Osteoblast (primary cell): Measurements from ENCODE around the gene SORBS1. TPM values are rescaled to one million over a fixed set of nuclear protein-coding genes. Genes with fewer than 3 reads are reported as not detected.

Experiments used
- DNase-seq: peaks from one replicate; pipeline ENCODE4 v3.0.0; 2011; ENCODE audit warnings: low spot score, mixed read lengths; ENCODE audit not compliant: insufficient read length; ENCODE audit errors: missing footprints
- H2AFZ ChIP-seq: 2 replicates; pipeline ENCODE4 v1.6.0; 2011; ENCODE audit warnings: mild to moderate bottlenecking, low read length
- H3K27ac ChIP-seq: 2 replicates; pipeline ENCODE4 v1.5.1; 2011; ENCODE audit warnings: mild to moderate bottlenecking, low read depth, low read length, moderate library complexity
- H3K27me3 ChIP-seq: 2 replicates; pipeline ENCODE4 v1.6.0; 2012; ENCODE audit warnings: mild to moderate bottlenecking, control low read depth, inconsistent platforms, low read length, moderate library complexity; ENCODE audit not compliant: insufficient read depth
- H3K36me3 ChIP-seq: 2 replicates; pipeline ENCODE4 v1.5.1; 2011; ENCODE audit warnings: mild to moderate bottlenecking, low read length, control low read depth, moderate library complexity; ENCODE audit not compliant: insufficient read depth
- H3K4me1 ChIP-seq: 2 replicates; pipeline ENCODE4 v1.5.1; 2011; ENCODE audit warnings: mild to moderate bottlenecking, low read length, control low read depth, moderate library complexity; ENCODE audit not compliant: insufficient read depth
- H3K4me2 ChIP-seq: 2 replicates; pipeline ENCODE4 v1.6.0; 2011; ENCODE audit warnings: mild to moderate bottlenecking, low read length; ENCODE audit not compliant: insufficient read depth
- H3K4me3 ChIP-seq: fragments of 200-600 bp; sonication (generic); 3 replicates; pipeline ENCODE4 v1.5.1; 2012; ENCODE audit warnings: mild to moderate bottlenecking, low read length, inconsistent platforms; ENCODE audit not compliant: insufficient read depth
- H3K79me2 ChIP-seq: 2 replicates; pipeline ENCODE4 v1.6.0; 2012; ENCODE audit warnings: mild to moderate bottlenecking, low read length, control low read depth, inconsistent platforms; ENCODE audit not compliant: insufficient read depth
- H3K9me3 ChIP-seq: 2 replicates; pipeline ENCODE4 v1.5.1; 2011; ENCODE audit warnings: low read depth, low read length, control low read depth
- H4K20me1 ChIP-seq: 2 replicates; pipeline ENCODE4 v1.6.0; 2012; ENCODE audit warnings: mild to moderate bottlenecking, low read length, control low read depth; ENCODE audit not compliant: insufficient read depth
- CTCF ChIP-seq: IDR thresholded peaks from 2 replicates; pipeline ENCODE4 v1.5.1; 2011; ENCODE audit warnings: mild to moderate bottlenecking, low read depth, low read length, moderate library complexity; ENCODE audit errors: extremely low read depth
- total RNA-seq: library from RNA; depleted of rRNA; stranded (reverse); fragments of >200 nt; gene quantifications from 2 replicates; pipeline ENCODE4 v1.2.3, GENCODE V29; 2012

The SORBS1 gene
- total RNA-seq, 1 donor = 0.72 TPM

GRCh38 chr10:95337423-95338160 lies 223.6 kb downstream of the SORBS1 start:
- Histone ChIP-seq H3K9me3 (no peaks in the 10 kb centered on the region), H3K4me3 (no peak overlapping the region), H2AFZ (no peak overlapping the region), H3K27ac (no peak overlapping the region), H3K27me3 (no peaks in the 10 kb centered on the region), H3K79me2 (no peaks in the 10 kb centered on the region), H3K4me2 (no peak overlapping the region), H3K36me3 (no peaks in the 10 kb centered on the region), H3K4me1 (peaks cover 18% of the 10 kb centered on the region), H4K20me1 (no peaks in the 10 kb centered on the region)
- no peak for TF ChIP-seq CTCF
- no peak for DNase-seq

DNA sequence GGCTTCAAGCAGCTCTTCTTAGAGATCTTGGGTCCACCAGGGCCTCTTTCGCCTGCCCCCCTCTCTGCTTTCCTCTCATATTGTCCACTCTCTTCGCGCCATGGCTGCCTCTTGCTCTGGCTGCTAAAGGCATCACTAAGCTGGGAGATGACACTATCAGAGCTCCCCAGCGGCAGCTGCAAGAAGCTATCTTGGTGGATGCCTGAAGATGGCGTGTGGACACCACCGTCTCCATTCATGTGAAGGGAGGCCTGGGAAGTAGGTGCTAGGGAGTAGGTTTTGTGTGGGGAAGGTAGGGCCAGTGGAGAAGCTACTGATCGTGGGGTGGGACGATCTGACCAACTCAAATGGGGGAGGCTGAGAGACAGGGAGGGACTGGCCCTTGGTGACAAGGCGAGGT lies 224.5 kb downstream of the SORBS1 start:
- H3K9me3 ChIP-seq = no peaks in the 10 kb centered on the region
- H2AFZ ChIP-seq = no peak overlapping the region
- TF ChIP-seq CTCF = no peak
- no peaks in the 10 kb centered on the region for H3K36me3 ChIP-seq
- peaks cover 18% of the 10 kb centered on the region for H3K4me1 ChIP-seq
- no peak overlapping the region for H3K27ac ChIP-seq
- H3K27me3 ChIP-seq = no peaks in the 10 kb centered on the region
- no peaks in the 10 kb centered on the region for H3K79me2 ChIP-seq
- no peak overlapping the region for H3K4me2 ChIP-seq
- H4K20me1 ChIP-seq = no peaks in the 10 kb centered on the region
- DNase-seq = no peak
- H3K4me3 ChIP-seq = no peak overlapping the region

DNA sequence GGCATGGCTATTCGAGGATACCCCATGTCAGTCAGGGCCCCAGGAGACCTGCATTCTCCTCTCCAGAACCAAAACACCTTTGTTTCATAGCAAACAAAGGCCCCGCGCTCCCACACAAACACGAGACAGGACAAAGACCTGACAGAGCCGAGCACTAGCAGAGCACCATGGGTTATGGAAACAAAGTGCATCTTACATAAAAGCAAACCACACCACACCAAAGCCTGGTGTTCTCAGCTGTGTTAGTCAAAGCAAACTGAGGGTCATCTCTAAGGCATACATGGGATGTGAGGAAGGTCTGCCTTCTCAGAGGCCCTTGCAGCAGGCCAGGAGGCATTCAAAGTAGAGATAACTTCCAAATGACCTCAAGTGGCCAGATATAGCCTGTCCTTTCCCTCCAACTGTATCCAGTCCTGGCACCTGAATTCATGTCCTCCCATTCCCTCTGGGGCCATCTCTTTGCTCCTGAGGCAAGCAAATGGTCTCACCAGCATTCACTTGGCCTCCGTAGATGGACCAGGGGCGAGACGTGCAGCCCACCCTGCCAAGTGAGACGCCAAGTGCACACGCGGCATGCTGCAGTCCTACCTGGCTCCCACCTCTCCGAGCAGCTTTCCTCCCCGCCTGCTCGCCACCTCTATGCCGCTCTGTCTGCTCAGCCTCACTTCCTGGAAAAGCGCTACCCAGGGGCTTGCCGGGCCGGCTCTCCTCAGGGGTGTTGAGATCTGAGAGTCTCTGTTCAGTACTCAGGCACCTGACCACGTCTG lies 225.1 kb downstream of the SORBS1 start:
- TF ChIP-seq CTCF = no peak
- peak; percentile 29 for DNase-seq
- H3K4me3 ChIP-seq = no peak overlapping the region
- no peak overlapping the region for H2AFZ ChIP-seq
- H3K27ac ChIP-seq = no peak overlapping the region
- H3K4me2 ChIP-seq = no peak overlapping the region
- H3K27me3 ChIP-seq = no peaks in the 10 kb centered on the region
- H3K36me3 ChIP-seq = no peaks in the 10 kb centered on the region
- H4K20me1 ChIP-seq = no peaks in the 10 kb centered on the region
- no peaks in the 10 kb centered on the region for H3K79me2 ChIP-seq
- H3K9me3 ChIP-seq = no peaks in the 10 kb centered on the region
- H3K4me1 ChIP-seq = peaks cover 19% of the 10 kb centered on the region

- no peak for TF ChIP-seq CTCF
- H3K4me2 ChIP-seq = peak overlapping the region; percentile 68
- no peaks in the 10 kb centered on the region for H3K79me2 ChIP-seq
- H3K4me1 ChIP-seq = peaks cover 24% of the 10 kb centered on the region
- no peak for DNase-seq
- no peaks in the 10 kb centered on the region for H3K27me3 ChIP-seq
- peak overlapping the region; percentile 97 for H2AFZ ChIP-seq
- no peaks in the 10 kb centered on the region for H4K20me1 ChIP-seq
- no peaks in the 10 kb centered on the region for H3K36me3 ChIP-seq
- peak overlapping the region; percentile 98 for H3K27ac ChIP-seq
- no peak overlapping the region for H3K4me3 ChIP-seq
- no peaks in the 10 kb centered on the region for H3K9me3 ChIP-seq
Observed at GRCh38 chr10:95334805-95335144, 226.4 kb downstream of the SORBS1 start.
